Hematopoietic multipotent progenitor cell treated with erythropoietin and hydrocortisone succinate and interleukin-3 and kit ligand, for 4 days (in vitro differentiated cells): ENCODE measurements around the gene SEC24D.
"Not testable (repeated sequence)": the region's sequence is repeated elsewhere in the genome, so short reads cannot be mapped to it uniquely, and the experiment has no call there.

Experiments used
- DNase-seq: peaks from one replicate; pipeline ENCODE4 v3.0.0-alpha.2; 2015

SEC24D gene

GRCh38 chr4:118810991-118811764 is 24.7 kb downstream of the SEC24D start:
- peak; percentile 15 for DNase-seq

GRCh38 chr4:118807659-118808058 is 28.3 kb downstream of the SEC24D start:
- DNase-seq = peak; percentile 23

GRCh38 chr4:118803253-118803652 is 32.7 kb downstream of the SEC24D start:
- DNase-seq = no peak

- DNase-seq = no peak
These were observed 33.9 kb downstream of the SEC24D start for GRCh38 chr4:118801895-118802575.

- DNase-seq = no peak
These were observed 36.5 kb downstream of the SEC24D start for GRCh38 chr4:118799231-118799942.

GRCh38 chr4:118798658-118799057 is 37.3 kb downstream of the SEC24D start:
- no peak for DNase-seq

GRCh38 chr4:118797558-118798142 is 38.3 kb downstream of the SEC24D start:
- DNase-seq = no peak

- not testable (repeated sequence) for DNase-seq
These were observed 44.1 kb downstream of the SEC24D start for GRCh38 chr4:118791690-118792446.

GRCh38 chr4:118790544-118790943 is 45.4 kb downstream of the SEC24D start:
- no peak for DNase-seq

GRCh38 chr4:118788911-118789310 is 47.0 kb downstream of the SEC24D start:
- no peak for DNase-seq

GRCh38 chr4:118787844-118788380 is 48.0 kb downstream of the SEC24D start:
- no peak for DNase-seq

GRCh38 chr4:118784776-118785175 is 51.1 kb downstream of the SEC24D start:
- DNase-seq = no peak

- no peak for DNase-seq
These were observed 52.0 kb downstream of the SEC24D start for GRCh38 chr4:118783887-118784286.

- DNase-seq = not testable (repeated sequence)
These were observed 53.0 kb downstream of the SEC24D start for GRCh38 chr4:118782886-118783285.

GRCh38 chr4:118777649-118778048 is 58.3 kb downstream of the SEC24D start:
- DNase-seq = not testable (repeated sequence)

- not testable (repeated sequence) for DNase-seq
These were observed 58.8 kb downstream of the SEC24D start for GRCh38 chr4:118776955-118777640.

- DNase-seq = peak; percentile 53
These were observed 59.6 kb downstream of the SEC24D start for GRCh38 chr4:118776157-118776954.

- DNase-seq = no peak
These were observed 60.5 kb downstream of the SEC24D start for GRCh38 chr4:118775405-118775804.

- no peak for DNase-seq
These were observed 60.9 kb downstream of the SEC24D start for GRCh38 chr4:118774989-118775388.

- no peak for DNase-seq
These were observed 61.6 kb downstream of the SEC24D start for GRCh38 chr4:118774321-118774720.

GRCh38 chr4:118773429-118773792 is 62.5 kb downstream of the SEC24D start:
- DNase-seq = no peak
